Measurements from ENCODE around the gene SFXN1.
A peak's percentile ranks its signal among the peaks of the same experiment; 100 is the strongest.

SFXN1 gene

DNA sequence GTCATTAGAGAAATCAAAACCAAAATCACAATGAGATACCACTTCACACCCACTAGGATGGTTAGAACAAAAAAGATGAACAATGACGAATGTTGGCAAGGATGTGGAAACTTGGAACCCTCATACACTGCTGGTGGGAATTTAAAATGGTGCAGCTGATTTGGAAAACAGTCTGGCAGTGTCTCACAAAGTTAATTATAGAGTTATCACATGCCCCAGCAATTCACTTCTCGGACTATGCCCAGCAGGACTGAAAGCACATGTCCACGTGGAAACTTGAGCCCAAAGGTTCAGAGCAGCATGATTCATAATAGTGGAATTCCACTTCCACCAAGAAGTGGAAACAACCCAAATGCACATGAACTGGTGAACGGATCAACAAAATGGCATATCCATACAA is 94.5 kb downstream of the SFXN1 start:
- H3K4me3 ChIP-seq (ENCODE audit: low read length) = no peak overlapping the region
- TF ChIP-seq, protein P1, sequence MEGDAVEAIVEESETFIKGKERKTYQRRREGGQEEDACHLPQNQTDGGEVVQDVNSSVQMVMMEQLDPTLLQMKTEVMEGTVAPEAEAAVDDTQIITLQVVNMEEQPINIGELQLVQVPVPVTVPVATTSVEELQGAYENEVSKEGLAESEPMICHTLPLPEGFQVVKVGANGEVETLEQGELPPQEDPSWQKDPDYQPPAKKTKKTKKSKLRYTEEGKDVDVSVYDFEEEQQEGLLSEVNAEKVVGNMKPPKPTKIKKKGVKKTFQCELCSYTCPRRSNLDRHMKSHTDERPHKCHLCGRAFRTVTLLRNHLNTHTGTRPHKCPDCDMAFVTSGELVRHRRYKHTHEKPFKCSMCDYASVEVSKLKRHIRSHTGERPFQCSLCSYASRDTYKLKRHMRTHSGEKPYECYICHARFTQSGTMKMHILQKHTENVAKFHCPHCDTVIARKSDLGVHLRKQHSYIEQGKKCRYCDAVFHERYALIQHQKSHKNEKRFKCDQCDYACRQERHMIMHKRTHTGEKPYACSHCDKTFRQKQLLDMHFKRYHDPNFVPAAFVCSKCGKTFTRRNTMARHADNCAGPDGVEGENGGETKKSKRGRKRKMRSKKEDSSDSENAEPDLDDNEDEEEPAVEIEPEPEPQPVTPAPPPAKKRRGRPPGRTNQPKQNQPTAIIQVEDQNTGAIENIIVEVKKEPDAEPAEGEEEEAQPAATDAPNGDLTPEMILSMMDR (conservative IDR thresholded peaks at IDR 0.05; ENCODE audit: low read depth, low read length) = no peak
- DNase-seq (ENCODE audit: low read depth) = peak; percentile 13

- TF ChIP-seq, protein P1 (conservative IDR thresholded peaks at IDR 0.05; ENCODE audit: low read depth, low read length) = no peak
- no peak for DNase-seq (ENCODE audit: low read depth)
- H3K4me3 ChIP-seq (ENCODE audit: low read length) = no peak overlapping the region
These were observed 95.3 kb downstream of the SFXN1 start for GRCh38 chr5:175573493-175574269.

DNA sequence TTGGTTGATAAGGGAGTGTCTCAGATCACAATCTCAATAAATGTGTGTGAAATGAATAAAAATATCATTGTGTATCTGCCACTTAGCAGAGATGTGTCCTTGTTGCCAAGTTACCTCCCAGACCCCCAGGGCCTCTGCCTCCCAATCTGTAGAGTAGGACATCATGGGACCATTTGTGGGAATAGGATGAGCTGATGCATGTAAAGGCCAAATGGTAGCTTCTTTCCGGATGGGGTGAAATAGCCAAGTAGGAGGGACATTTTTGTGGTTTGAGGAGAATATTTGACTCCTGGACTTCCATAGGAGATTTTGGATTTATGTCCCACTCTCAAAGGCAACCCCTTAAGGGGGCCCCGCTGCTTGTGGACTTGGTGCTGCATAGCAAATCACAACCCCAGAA is 96.9 kb downstream of the SFXN1 start:
- no peak overlapping the region for H3K4me3 ChIP-seq (ENCODE audit: low read length)
- TF ChIP-seq, protein P1 (conservative IDR thresholded peaks at IDR 0.05; ENCODE audit: low read depth, low read length) = no peak
- DNase-seq (ENCODE audit: low read depth) = no peak

DNA sequence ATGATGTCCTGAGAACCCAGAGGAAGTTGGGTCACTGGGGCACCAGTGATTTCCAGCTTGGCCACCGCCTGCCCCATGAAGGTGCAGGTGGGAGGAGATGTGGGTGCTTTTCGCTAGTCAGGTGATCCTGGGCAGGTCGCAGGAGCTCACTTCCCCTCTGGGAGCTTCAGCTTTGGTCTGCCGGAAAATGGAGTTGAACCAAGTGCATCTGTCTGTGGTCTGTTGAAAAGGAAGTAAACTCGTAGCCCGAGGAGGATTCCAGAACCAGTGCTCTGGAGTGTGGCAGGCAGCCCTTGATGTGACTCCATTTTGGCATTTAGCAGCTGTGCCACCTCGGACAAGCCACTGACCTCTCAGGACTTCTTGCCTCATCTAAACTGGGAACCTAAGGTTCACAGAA is 97.7 kb downstream of the SFXN1 start:
- H3K4me3 ChIP-seq (ENCODE audit: low read length) = no peak overlapping the region
- TF ChIP-seq, protein P1 (conservative IDR thresholded peaks at IDR 0.05; ENCODE audit: low read depth, low read length) = no peak
- no peak for DNase-seq (ENCODE audit: low read depth)

DNA sequence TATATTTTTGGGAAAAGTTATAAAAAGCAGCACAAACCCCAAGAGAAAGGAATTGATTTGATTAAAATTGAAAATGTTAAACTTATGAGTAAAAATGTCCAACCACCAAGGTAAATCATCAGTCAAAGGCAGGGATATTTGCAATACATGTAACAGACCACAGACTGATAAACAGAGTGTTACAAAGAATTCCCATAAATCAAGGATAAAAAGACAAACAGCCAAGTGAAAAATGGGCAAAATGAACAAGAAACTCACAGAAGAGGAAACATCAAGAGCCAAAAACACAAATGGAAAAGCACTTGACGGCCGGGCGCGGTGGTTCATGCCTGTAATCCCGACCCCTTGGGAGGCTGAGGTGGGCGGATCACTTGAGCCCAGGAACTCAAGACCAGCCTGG is 98.2 kb downstream of the SFXN1 start:
- DNase-seq (ENCODE audit: low read depth) = no peak
- TF ChIP-seq, protein P1 (conservative IDR thresholded peaks at IDR 0.05; ENCODE audit: low read depth, low read length) = no peak
- H3K4me3 ChIP-seq (ENCODE audit: low read length) = no peak overlapping the region

Data from retinal pigment epithelial cell (primary cell).